ENCODE data around the gene MROH9. TPM values are rescaled to one million over a fixed set of nuclear protein-coding genes. Genes with fewer than 3 reads are reported as not detected.

MROH9 gene
- total and polyA plus RNA-seq, 2 of the 8 experiments (the other 6 are each of a cell fraction or from before 2014, with no cell fraction given): not detected

MicroRNAs encoded within 50 kb of the gene (microRNA counts, 767-probe panel; counts per million panel counts)
- microRNA hsa-miR-1295a: 879 counts per million, percentile 95 among the panel's probes with 10 or more counts

Small RNAs within 50 kb of the gene (microRNA-seq; reads per million reads assigned to microRNA genes)
- 0 reads per million in 2 experiments for gene MIR1295A (ENCODE audit: borderline microRNAs expressed in 2 of 2, borderline number of aligned reads in 2 of 2, borderline replicate concordance in 1 of 2)
- gene MIR1295B (ENCODE audit: borderline microRNAs expressed in 2 of 2, borderline number of aligned reads in 2 of 2, borderline replicate concordance in 1 of 2): 0 reads per million in 2 experiments

Small RNAs within 50 kb of the gene (small RNA-seq; reads per million reads assigned to genes)
- 1.7 reads per million, percentile 6 among the genes with 10 or more reads in this experiment for gene MIR1295A (ENCODE audit: insufficient read depth)

Other genes with a start within 250 kb of the MROH9 start
- gene FMO3, start 155.4 kb downstream of the MROH9 start, total RNA-seq (2021; fragmentation: NEBNext Ultra II Directional; extraction: Animal tissue kit (Norgen Biotek cat#: 25700)): not detected in 2 replicates
- not detected in 2 replicates for gene FMO3, start 155.4 kb downstream of the MROH9 start, polyA plus RNA-seq (2011; rRNA removed)
- gene FMO2, start 249.8 kb downstream of the MROH9 start, total RNA-seq (2021; fragmentation: NEBNext Ultra II Directional; extraction: Animal tissue kit (Norgen Biotek cat#: 25700)): not detected in 2 replicates
- gene FMO2, start 249.8 kb downstream of the MROH9 start, polyA plus RNA-seq (2011; rRNA removed): not detected in 2 replicates